Uterus (tissue), 2 donors: ENCODE data around the gene POLR3B.

Experiments used
- CTCF ChIP-seq, 4 experiments: fragments of 200-600 bp in 2 of 4; fragments of 450-650 bp in 2 of 4; sonication (generic) in 2 of 4; IDR thresholded peaks; one replicate each; pipeline ENCODE4 v1.5.1; 2016 to 2019; ENCODE audit warnings: antibody characterized with exemption in 4 of 4, mild to moderate bottlenecking in 2 of 4, moderate library complexity in 1 of 4
- POLR2A ChIP-seq, 2 donors: fragments of 450-650 bp; IDR thresholded peaks; one replicate each; pipeline ENCODE4 v1.6.1; 2016; ENCODE audit warnings: antibody characterized with exemption in 2 of 2, mild to moderate bottlenecking in 1 of 2, moderate library complexity in 1 of 2

GRCh38 chr12:106417926-106418910 is 60.7 kb downstream of the POLR3B start:
- TF ChIP-seq CTCF (IDR thresholded peaks at IDR 0.05) (no peak), POLR2A (IDR thresholded peaks at IDR 0.05) (no peak)
